C1 segment of cervical spinal cord (tissue), 14 donors: ENCODE results near the gene GALNT2.
A peak's percentile ranks its signal among the peaks of the same experiment; 100 is the strongest.

ENCODE experiments used
- DNase-seq, 14 donors: peaks; one replicate each; lab custom pipeline; 2025; lab: John Stamatoyannopoulos, UW

GALNT2 gene

GRCh38 chr1:230112131-230112701 is 45.2 kb downstream of the GALNT2 start:
- peak in 10 of 14 donors; percentile 21 to 72 (median 54) for DNase-seq

GRCh38 chr1:230112782-230113181 is 45.7 kb downstream of the GALNT2 start:
- DNase-seq: peak in 1 of 14 donors; percentile 57

- no peak for DNase-seq
Measured at GRCh38 chr1:230113235-230113592, 46.2 kb downstream of the GALNT2 start.

GRCh38 chr1:230113593-230114236 is 46.7 kb downstream of the GALNT2 start:
- DNase-seq: peak in 2 of 14 donors; percentile 66 to 76

- no peak for DNase-seq
Measured at GRCh38 chr1:230114237-230114651, 47.2 kb downstream of the GALNT2 start.

- no peak for DNase-seq
Measured at GRCh38 chr1:230117694-230118093, 50.7 kb downstream of the GALNT2 start.

- no peak for DNase-seq
Measured at GRCh38 chr1:230119340-230119739, 52.3 kb downstream of the GALNT2 start.

- DNase-seq: no peak
Measured at GRCh38 chr1:230120289-230120920, 53.4 kb downstream of the GALNT2 start.

GRCh38 chr1:230120921-230121381 is 53.9 kb downstream of the GALNT2 start:
- DNase-seq: no peak

GRCh38 chr1:230121950-230122349 is 54.9 kb downstream of the GALNT2 start:
- no peak for DNase-seq

- DNase-seq: no peak
Measured at GRCh38 chr1:230122366-230123279, 55.6 kb downstream of the GALNT2 start.

- DNase-seq: no peak
Measured at GRCh38 chr1:230123280-230124185, 56.5 kb downstream of the GALNT2 start.

- no peak for DNase-seq
Measured at GRCh38 chr1:230124186-230125128, 57.4 kb downstream of the GALNT2 start.

GRCh38 chr1:230125141-230125540 is 58.1 kb downstream of the GALNT2 start:
- no peak for DNase-seq

GRCh38 chr1:230125640-230126528 is 58.8 kb downstream of the GALNT2 start:
- no peak for DNase-seq

- DNase-seq: no peak
Measured at GRCh38 chr1:230126529-230127104, 59.6 kb downstream of the GALNT2 start.

GRCh38 chr1:230127105-230128054 is 60.3 kb downstream of the GALNT2 start:
- no peak for DNase-seq
